ENCODE results near the gene ADAMTS16. TPM values are rescaled to one million over a fixed set of nuclear protein-coding genes. Genes with fewer than 3 reads are reported as not detected.

Gene ADAMTS16
- total and polyA plus RNA-seq, 11 donors: 0.05 to 4.7 (median 0.16) TPM; not detected in 8

GRCh38 chr5:5313101-5313635 is 173.0 kb downstream of the ADAMTS16 start:
- H3K27me3 ChIP-seq: no peaks in the 10 kb centered on the region
- no peak for ATAC-seq
- no peaks in the 10 kb centered on the region for H3K4me1 ChIP-seq
- WGBS, 4 donors: 83 to 86% (median 84%) methylated on average over 6 of the region's 6 CpGs
- no peaks in the 10 kb centered on the region for H3K9me3 ChIP-seq
- no peak overlapping the region for H3K27ac ChIP-seq
- TF ChIP-seq CTCF (IDR thresholded peaks at IDR 0.05): no peak
- TF ChIP-seq POLR2A (IDR thresholded peaks at IDR 0.05): no peak
- intact Hi-C loops (cut with DNase I): no loop called here
- H3K36me3 ChIP-seq: no peaks in the 10 kb centered on the region
- DNase-seq: no peak
- H3K4me3 ChIP-seq: no peak overlapping the region

- Histone ChIP-seq H3K9me3 (no peaks in the 10 kb centered on the region), H3K27ac (no peak overlapping the region), H3K36me3 (no peaks in the 10 kb centered on the region), H3K4me3 (no peak overlapping the region), H3K27me3 (no peaks in the 10 kb centered on the region), H3K4me1 (no peaks in the 10 kb centered on the region)
- ATAC-seq (no peak), DNase-seq (no peak)
- WGBS, 4 donors: 79 to 89% (median 86%) methylated on average over 3 of the region's 3 CpGs
- TF ChIP-seq POLR2A (IDR thresholded peaks at IDR 0.05): no peak
- no peak for TF ChIP-seq CTCF (IDR thresholded peaks at IDR 0.05)
- intact Hi-C loops (cut with DNase I): no loop called here
Measured at GRCh38 chr5:5314166-5314565, 174.0 kb downstream of the ADAMTS16 start.

GRCh38 chr5:5314626-5315025 is 174.5 kb downstream of the ADAMTS16 start:
- ATAC-seq (no peak), DNase-seq (no peak)
- H3K27me3 ChIP-seq: no peaks in the 10 kb centered on the region
- WGBS, 4 donors: 86 to 89% (median 88%) methylated on average over 6 of the region's 6 CpGs
- no peak overlapping the region for H3K27ac ChIP-seq
- no peaks in the 10 kb centered on the region for H3K4me1 ChIP-seq
- H3K36me3 ChIP-seq: no peaks in the 10 kb centered on the region
- no peaks in the 10 kb centered on the region for H3K9me3 ChIP-seq
- no peak overlapping the region for H3K4me3 ChIP-seq
- TF ChIP-seq POLR2A (IDR thresholded peaks at IDR 0.05): no peak
- TF ChIP-seq CTCF (IDR thresholded peaks at IDR 0.05): no peak
- intact Hi-C loops (cut with DNase I): no loop called here

GRCh38 chr5:5315068-5315980 is 175.2 kb downstream of the ADAMTS16 start:
- Histone ChIP-seq H3K36me3 (no peaks in the 10 kb centered on the region), H3K4me3 (no peak overlapping the region), H3K27me3 (no peaks in the 10 kb centered on the region), H3K9me3 (no peaks in the 10 kb centered on the region), H3K4me1 (no peaks in the 10 kb centered on the region), H3K27ac (no peak overlapping the region)
- intact Hi-C loops (cut with DNase I): no loop called here
- DNase-seq (no peak), ATAC-seq (no peak)
- 80 to 84% (median 83%) methylated on average over 12 of the region's 12 CpGs for WGBS, 4 donors
- TF ChIP-seq CTCF (IDR thresholded peaks at IDR 0.05): no peak
- TF ChIP-seq POLR2A (IDR thresholded peaks at IDR 0.05): no peak
